ENCODE results near the gene HEYL.

GRCh38 chr1:39648496-39648895, 9.1 kb upstream of the HEYL start:
- TF ChIP-seq YY1 (IDR thresholded peaks at IDR 0.05; ENCODE audit: insufficient read depth, insufficient read length): no peak
- TF ChIP-seq ZNF274 (IDR thresholded peaks at IDR 0.05; ENCODE audit: low read depth, low read length): no peak
